Left lobe of liver (tissue), 2 donors: ENCODE results near the gene MICOS13. TPM values are rescaled to one million over a fixed set of nuclear protein-coding genes. Genes with fewer than 3 reads are reported as not detected.

Source experiments
- ATAC-seq: fragments of 200-7000 bp; cut with Tn5 transposase; one replicate; pipeline ENCODE4 v1.9.1; 2020; ENCODE audit warnings: mild to moderate bottlenecking, moderate library complexity
- DNase-seq: peaks from one replicate; pipeline ENCODE4 v3.0.0-alpha.2; 2020; ENCODE audit warnings: low spot score
- total RNA-seq: library from RNA; stranded (reverse); gene quantifications from one replicate; pipeline ENCODE4 v1.2.1, GENCODE V29; 2021
- donor health status: DM: no; HTN: no; CAD: no; lungs with moderate emphysema.
- donor health status: DM: no; HTN: yes; CAD: no.

The MICOS13 gene, protein sequence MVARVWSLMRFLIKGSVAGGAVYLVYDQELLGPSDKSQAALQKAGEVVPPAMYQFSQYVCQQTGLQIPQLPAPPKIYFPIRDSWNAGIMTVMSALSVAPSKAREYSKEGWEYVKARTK
- 38.4 TPM for total RNA-seq

- DNase-seq (peak; percentile 99), ATAC-seq (peak; percentile 91)
Measured at GRCh38 chr19:5680437-5681368, at the start of gene MICOS13, which contains the start of gene HSD11B1L. Gene MICOS13 (minus strand): TSS chr19:5680516. CDS start chr19:5680486, 30 bp downstream. Gene HSD11B1L (plus strand): TSS chr19:5681027. CDS start chr19:5684833, 3,806 bp downstream.

GRCh38 chr19:5727453-5728050 lies 47.2 kb upstream of the MICOS13 start:
- no peak for DNase-seq
- no peak for ATAC-seq

GRCh38 chr19:5719961-5720790 lies 39.9 kb upstream of the MICOS13 start, which contains the start of the genes CATSPERD and LONP1:
Gene CATSPERD (plus strand): TSS chr19:5720637. CDS start chr19:5720738, 101 bp downstream.
Gene LONP1 (minus strand): TSS chr19:5720146. CDS start chr19:5720132, 14 bp downstream.
- peak; percentile 94 for ATAC-seq
- peak; percentile 99 for DNase-seq

DNA sequence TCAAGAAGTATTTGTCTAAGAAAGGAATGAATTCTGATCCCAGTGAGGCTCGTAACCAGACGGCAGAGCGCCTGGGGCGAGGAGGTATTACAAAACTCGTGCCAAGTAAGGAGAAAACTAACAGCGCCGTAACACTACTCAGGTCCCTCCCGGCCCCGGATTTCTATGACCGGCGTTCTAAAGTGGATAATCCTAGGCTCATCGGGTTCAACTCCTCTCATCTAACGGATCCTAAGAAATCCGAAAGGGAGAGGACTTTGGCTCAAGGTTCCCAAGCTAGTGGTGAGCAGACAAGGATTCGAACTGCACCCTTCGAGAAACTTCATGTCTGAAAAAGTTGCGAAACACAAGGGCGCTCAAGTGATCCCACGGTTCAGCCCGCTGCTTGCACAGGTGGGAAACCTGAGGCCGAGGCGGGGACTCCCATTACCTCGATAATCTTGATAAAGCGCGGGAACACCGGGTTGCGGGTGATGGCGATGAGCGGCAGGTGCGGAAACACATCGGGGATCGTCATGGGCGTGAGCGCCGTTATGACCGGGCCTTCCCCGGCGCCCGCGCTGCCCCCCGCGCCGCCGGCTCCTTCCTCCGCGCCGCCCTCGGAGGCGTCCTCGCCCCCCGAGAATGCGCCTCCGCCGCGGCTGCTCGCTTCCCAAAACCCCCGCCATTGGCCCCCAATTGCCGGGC lies 39.1 kb upstream of the MICOS13 start:
- DNase-seq (peak; percentile 60), ATAC-seq (peak; percentile 1)

DNA sequence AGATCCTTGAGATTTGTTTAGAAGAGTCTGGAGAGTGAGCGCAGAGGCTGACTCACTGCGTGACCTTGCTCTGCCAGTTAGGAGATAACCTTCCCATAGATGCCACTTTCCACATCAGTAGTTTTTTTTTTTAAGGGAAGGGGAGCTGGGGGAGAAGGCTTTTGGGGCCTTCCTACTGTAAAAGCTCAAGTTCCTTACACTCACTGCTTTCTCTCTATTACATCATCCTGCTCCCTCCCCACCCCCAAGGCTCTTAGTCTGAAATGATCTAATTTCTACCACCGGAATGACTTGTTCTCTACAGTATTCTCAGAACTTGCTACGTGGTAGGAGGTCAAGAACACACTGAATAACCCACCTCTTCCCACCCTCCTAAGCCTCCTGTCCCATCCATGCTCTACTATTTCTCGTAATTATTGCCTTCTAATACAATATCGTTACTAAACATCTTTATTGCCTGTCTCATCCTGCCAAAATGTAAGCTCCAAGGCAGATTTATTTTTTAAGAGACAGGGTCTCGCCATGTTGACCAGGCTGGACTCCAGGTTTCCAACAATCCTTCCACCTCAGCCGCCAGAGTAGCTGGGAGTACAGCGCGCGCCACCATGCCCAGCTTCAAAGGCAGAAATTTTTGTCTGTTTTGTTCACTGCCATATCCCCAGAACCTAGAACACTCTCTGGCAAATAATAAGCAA lies 38.4 kb upstream of the MICOS13 start:
- no peak for ATAC-seq

GRCh38 chr19:5718037-5718578 lies 37.8 kb upstream of the MICOS13 start:
- DNase-seq (no peak), ATAC-seq (no peak)

More for the DNA sequence above, 38.4 kb upstream of the MICOS13 start:
- no peak for DNase-seq

GRCh38 chr19:5717215-5717935 lies 37.1 kb upstream of the MICOS13 start:
- no peak for ATAC-seq
- DNase-seq: no peak

GRCh38 chr19:5714816-5715215 lies 34.5 kb upstream of the MICOS13 start:
- no peak for ATAC-seq
- DNase-seq: no peak

DNA sequence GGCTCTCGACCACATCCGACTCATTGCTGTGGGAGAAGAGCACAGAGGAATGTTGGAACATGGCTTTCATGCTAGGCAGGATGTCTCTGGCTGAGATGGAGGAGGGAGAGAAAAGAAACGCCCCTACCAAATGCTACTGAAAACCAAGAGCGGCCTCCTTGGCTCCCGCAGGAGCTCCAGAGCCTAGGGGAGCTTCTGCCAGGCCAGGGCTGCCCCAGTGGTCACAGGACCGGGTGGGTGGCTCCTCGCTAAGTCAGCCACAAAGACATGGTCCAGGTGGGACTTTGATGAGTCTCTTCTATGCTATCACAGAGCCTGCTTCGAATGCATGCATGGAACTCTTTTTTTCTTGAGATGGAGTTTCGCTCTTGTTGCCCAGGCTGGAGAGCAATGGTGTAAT lies 32.9 kb upstream of the MICOS13 start:
- DNase-seq (no peak), ATAC-seq (no peak)

- DNase-seq (no peak), ATAC-seq (no peak)
Measured at GRCh38 chr19:5711713-5712161, 31.4 kb upstream of the MICOS13 start.

- ATAC-seq: no peak
- DNase-seq: no peak
Measured at GRCh38 chr19:5711025-5711424, 30.7 kb upstream of the MICOS13 start.

DNA sequence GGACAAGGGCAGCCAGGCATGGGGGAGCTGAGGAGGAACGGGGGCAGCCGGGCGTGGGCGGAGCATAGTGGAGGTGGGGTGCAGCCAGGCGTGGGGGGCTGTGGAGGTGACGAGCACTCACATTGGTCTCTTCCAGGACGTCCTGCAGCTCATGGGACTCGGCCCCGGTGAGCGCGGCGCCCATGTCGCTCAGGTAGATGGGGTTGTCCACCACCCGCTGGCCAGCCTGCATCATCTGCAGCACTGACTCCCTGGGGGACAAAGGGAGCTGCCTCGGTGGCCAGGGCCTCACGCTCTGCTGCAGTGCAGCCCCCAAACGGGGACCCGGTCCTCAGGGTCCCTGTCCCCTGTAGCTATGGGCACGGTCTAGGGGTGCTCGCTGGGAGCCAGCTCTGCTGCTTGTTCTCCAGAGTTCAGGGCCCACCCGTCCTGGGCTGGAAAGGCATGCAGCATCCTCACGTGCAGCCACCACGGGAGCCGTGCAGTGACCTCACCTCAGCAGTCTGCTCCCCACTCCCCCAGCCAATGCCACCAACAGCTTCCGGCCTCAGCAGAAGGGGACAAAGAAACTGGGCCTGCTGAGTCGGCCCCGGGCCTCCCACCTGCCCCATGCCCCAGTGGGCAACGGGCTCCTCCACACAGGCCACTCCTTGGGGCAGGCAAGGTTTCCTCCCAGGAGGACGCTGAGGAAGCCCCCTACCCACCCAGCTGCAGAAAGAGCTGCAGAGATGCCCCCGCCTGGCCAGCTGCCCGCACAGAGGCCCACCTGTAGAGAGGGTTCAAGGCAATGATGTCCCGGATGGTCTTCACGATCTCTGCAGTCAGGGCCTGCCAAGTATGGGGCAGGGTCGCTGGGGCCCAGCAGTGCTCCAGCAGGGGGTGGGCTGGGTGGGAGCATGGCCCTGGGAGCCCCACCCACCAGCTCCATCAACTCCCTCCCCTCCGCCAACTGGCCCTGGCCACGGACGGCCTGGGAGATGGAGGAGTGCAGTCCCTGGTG lies 27.6 kb upstream of the MICOS13 start:
- DNase-seq (no peak), ATAC-seq (no peak)

DNA sequence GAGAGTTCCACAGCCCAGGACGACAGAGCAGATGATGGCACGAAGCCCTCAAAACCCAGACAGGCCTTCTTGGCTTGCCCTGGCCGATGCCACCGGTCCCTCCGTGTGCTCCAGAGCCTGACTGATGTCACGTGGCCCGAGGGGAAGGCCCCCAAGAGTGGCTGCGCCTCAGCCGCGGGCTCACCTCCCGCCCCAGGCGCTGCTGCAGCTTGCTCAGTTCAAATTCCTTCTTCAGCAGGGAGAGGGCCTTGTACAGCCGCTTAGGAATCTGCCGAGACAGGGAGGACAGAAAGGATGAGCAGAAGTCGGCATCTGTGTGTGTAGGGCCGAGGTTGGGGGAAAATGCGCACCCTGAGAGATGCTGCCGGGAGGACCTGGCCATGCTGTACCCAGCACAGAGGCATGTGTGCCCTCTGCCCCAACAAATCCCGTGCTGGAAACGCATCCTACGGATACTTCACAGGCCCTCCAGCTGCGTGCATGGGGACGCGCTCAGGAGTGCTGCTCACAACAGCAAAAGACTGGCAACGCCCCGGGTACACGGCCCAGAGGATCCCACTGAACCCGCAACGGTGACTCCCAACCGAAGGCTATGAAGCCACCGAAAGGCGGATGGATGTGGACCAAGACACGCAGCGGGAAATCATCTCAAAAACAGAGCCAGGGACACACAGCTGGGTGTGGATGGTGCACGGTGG lies 26.7 kb upstream of the MICOS13 start:
- ATAC-seq (no peak), DNase-seq (no peak)

DNA sequence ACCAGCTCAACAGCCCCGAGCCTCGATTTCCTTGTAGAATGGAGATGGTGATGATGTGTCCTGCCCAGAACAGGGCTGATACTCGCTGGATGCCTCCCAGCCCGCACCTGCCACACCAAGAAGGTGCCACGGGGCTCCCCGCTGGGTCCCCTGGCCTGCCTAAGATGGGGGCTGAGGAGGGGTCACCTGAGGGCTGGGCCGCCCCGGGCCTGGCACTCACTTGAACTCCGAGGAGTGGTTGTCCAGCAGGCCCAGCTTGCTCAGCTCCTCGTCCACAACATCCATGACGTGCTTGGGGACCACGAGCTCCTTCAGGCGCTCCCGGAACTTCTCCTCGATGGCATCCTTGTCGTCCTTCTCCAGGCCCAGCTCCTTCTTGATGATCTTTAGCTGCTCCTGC lies 25.2 kb upstream of the MICOS13 start:
- no peak for DNase-seq
- no peak for ATAC-seq

DNA sequence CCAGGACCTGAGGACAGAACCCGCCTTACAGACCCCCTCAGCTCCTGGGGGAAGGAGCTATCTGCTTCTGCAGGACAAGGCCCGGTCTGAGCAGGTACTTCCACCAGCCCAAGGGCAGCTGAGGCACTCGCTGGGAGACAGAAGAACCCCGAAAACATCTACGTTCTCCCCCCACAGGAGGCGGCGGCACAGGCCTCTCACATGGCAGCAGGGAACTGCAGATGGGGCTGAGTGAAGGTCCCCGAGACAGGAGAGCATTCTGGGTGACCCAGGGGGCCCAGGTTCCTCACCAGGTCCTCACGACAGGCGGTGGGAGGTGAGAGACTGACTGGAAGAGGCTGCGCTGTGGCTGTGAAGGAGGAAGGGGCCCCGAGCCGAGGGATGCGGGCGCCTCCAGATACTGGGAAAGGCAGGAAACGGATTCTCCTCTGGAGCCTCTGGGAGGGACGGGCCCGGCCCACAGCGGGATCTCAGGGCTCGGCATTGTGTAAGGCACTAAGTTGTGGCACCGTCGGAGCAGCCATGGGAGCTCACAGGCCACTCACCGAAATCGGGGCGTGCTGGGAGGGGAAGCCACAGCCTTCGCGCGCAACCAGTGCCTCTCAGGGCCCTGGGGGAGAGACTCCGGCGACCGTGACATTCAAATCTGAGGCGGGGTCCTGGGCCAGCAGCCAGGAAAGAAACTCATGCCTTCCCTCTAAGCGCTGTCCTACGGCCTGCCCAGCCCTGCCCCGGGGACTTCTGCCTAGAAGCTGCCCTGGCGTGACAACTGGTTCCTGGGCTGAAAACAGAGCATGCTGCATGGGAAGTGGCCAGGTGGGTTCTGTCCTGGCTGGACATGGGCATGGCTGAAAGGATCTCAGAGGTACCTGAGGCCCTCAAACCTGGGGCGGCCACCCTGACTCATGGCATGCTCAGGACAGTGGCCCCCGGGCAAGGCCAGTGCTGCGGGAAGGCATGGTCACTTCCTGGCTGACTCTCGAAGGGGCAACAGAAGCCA lies 23.8 kb upstream of the MICOS13 start:
- DNase-seq (no peak), ATAC-seq (no peak)
